Peyer's patch (tissue), 4 donors: ENCODE results near the gene MTMR1. TPM values are rescaled to one million over a fixed set of nuclear protein-coding genes. Genes with fewer than 3 reads are reported as not detected.
A peak's percentile ranks its signal among the peaks of the same experiment; 100 is the strongest.

ENCODE experiments used
- DNase-seq, 3 donors: peaks; one replicate each; pipeline ENCODE4 v3.0.0-alpha.2; 2017 to 2019
- H3K27ac ChIP-seq, 4 donors: fragments of 200-600 bp; sonication (generic); one replicate each; pipeline ENCODE4 v1.5.1; 2016 to 2019
- H3K27me3 ChIP-seq, 2 donors: fragments of 200-600 bp; sonication (generic); one replicate each; pipeline ENCODE4 v1.5.1; 2019
- H3K36me3 ChIP-seq, 3 donors: fragments of 200-600 bp; sonication (generic); one replicate each; pipeline ENCODE4 v1.5.1; 2016 to 2019
- H3K4me1 ChIP-seq, 4 donors: fragments of 200-600 bp; sonication (generic); one replicate each; pipeline ENCODE4 v1.5.1; 2016 to 2019
- H3K4me3 ChIP-seq, 4 donors: fragments of 200-600 bp; sonication (generic); 1 replicate in 3 of 4; 2 replicates in 1 of 4; pipeline ENCODE4 v1.5.1; 2016 to 2019; ENCODE audit warnings: mild to moderate bottlenecking in 1 of 4
- H3K9me3 ChIP-seq, 4 donors: fragments of 200-600 bp; sonication (generic); one replicate each; pipeline ENCODE4 v1.5.1; 2016 to 2019; ENCODE audit warnings: mild to moderate bottlenecking in 1 of 4
- CTCF ChIP-seq, 6 experiments: fragments of 450-650 bp in 4 of 6; fragments of 200-600 bp in 2 of 6; sonication (generic) in 1 of 6; IDR thresholded peaks; one replicate each; pipeline ENCODE4 v1.5.1; 2017 to 2019; ENCODE audit warnings: antibody characterized with exemption in 6 of 6, mild to moderate bottlenecking in 3 of 6, moderate library complexity in 1 of 6
- POLR2A ChIP-seq, 2 donors: fragments of 450-650 bp; IDR thresholded peaks; one replicate each; pipeline ENCODE4 v1.5.1; 2017; ENCODE audit warnings: antibody characterized with exemption in 2 of 2, mild to moderate bottlenecking in 2 of 2, moderate library complexity in 2 of 2
- total RNA-seq, 4 donors: library from RNA; depleted of rRNA; stranded (reverse); fragments of >200 nt; gene quantifications; one replicate each; pipeline ENCODE4 v1.1.0, GENCODE V29; 2016

MTMR1 gene
- total RNA-seq, 4 donors from 2014 or later = 13.3 to 58.6 (median 18.7) TPM

GRCh38 chrX:150771116-150771515 is 77.9 kb downstream of the MTMR1 start:
- H3K27ac ChIP-seq = no peak overlapping the region
- TF ChIP-seq POLR2A (IDR thresholded peaks at IDR 0.05) (no peak), CTCF (IDR thresholded peaks at IDR 0.05) (no peak)
- H3K9me3 ChIP-seq = no peaks in the 10 kb centered on the region
- H3K36me3 ChIP-seq = peaks cover 0 to 3% (median 0%) of the 10 kb centered on the region in 3 donors
- H3K4me3 ChIP-seq = no peak overlapping the region
- no peak for DNase-seq
- H3K27me3 ChIP-seq = no peaks in the 10 kb centered on the region
- no peaks in the 10 kb centered on the region for H3K4me1 ChIP-seq

- Histone ChIP-seq H3K36me3 (peaks cover 0 to 3% (median 0%) of the 10 kb centered on the region in 3 donors), H3K9me3 (no peaks in the 10 kb centered on the region), H3K27ac (no peak overlapping the region), H3K4me1 (no peaks in the 10 kb centered on the region), H3K4me3 (no peak overlapping the region), H3K27me3 (no peaks in the 10 kb centered on the region)
- TF ChIP-seq POLR2A (IDR thresholded peaks at IDR 0.05) (no peak), CTCF (IDR thresholded peaks at IDR 0.05) (peak; percentile 44 to 82 (median 74))
- peak; percentile 62 to 85 (median 83) for DNase-seq
Measured at GRCh38 chrX:150772150-150772970, 79.2 kb downstream of the MTMR1 start.

GRCh38 chrX:150773117-150773516 is 79.9 kb downstream of the MTMR1 start:
- DNase-seq = no peak
- H3K27ac ChIP-seq = no peak overlapping the region
- no peak overlapping the region for H3K4me3 ChIP-seq
- no peaks in the 10 kb centered on the region for H3K9me3 ChIP-seq
- no peaks in the 10 kb centered on the region for H3K4me1 ChIP-seq
- TF ChIP-seq CTCF (IDR thresholded peaks at IDR 0.05) = no peak
- TF ChIP-seq POLR2A (IDR thresholded peaks at IDR 0.05) = no peak
- H3K36me3 ChIP-seq = peaks cover 0 to 3% (median 0%) of the 10 kb centered on the region in 3 donors
- no peaks in the 10 kb centered on the region for H3K27me3 ChIP-seq

- Histone ChIP-seq H3K36me3 (peaks cover 0 to 3% (median 0%) of the 10 kb centered on the region in 3 donors), H3K4me1 (no peaks in the 10 kb centered on the region), H3K4me3 (no peak overlapping the region), H3K27ac (no peak overlapping the region), H3K9me3 (no peaks in the 10 kb centered on the region), H3K27me3 (no peaks in the 10 kb centered on the region)
- TF ChIP-seq POLR2A (IDR thresholded peaks at IDR 0.05) = no peak
- no peak for TF ChIP-seq CTCF (IDR thresholded peaks at IDR 0.05)
- no peak for DNase-seq
Measured at GRCh38 chrX:150773634-150774033, 80.4 kb downstream of the MTMR1 start.

- Histone ChIP-seq H3K4me3 (no peak overlapping the region), H3K36me3 (peaks cover 0 to 3% (median 0%) of the 10 kb centered on the region in 3 donors), H3K4me1 (no peaks in the 10 kb centered on the region), H3K27me3 (no peaks in the 10 kb centered on the region), H3K9me3 (no peaks in the 10 kb centered on the region), H3K27ac (no peak overlapping the region)
- TF ChIP-seq CTCF (IDR thresholded peaks at IDR 0.05) (no peak), POLR2A (IDR thresholded peaks at IDR 0.05) (no peak)
- no peak for DNase-seq
Measured at GRCh38 chrX:150774798-150775568, 81.8 kb downstream of the MTMR1 start.
